ENCODE results near the gene MRPL27.

MRPL27 gene

DNA sequence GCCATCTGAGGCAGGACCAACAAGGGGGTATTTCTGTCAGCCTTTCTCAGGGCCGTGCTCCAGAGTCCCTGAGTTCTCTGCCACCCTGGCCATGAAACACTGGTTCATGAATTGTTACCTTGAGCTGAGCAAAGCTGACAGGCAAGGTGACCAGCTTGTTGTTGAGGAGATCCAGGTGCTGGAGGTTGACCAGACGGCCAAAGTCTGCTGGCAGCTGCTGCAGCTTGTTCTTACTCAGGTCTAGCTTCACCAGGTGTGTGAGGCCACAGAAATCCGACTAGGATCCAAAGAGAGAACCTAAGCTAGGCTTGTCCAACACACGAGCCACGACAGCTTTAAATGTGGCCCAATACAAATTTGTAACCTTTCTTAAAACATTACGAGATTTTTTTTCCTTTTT is 19.6 kb upstream of the MRPL27 start:
- TF ChIP-seq REST (IDR thresholded peaks at IDR 0.05; ENCODE audit: insufficient replicate concordance, low read depth), result no peak
- TF ChIP-seq GABPA (IDR thresholded peaks at IDR 0.05; ENCODE audit: low read depth), result no peak
- TF ChIP-seq CTCF (IDR thresholded peaks at IDR 0.05; ENCODE audit: insufficient read depth, low read length), result no peak
- no peak for TF ChIP-seq SPI1 (IDR thresholded peaks at IDR 0.05; ENCODE audit: borderline replicate concordance, low read depth)
- no peak for TF ChIP-seq POLR2AphosphoS5 (IDR thresholded peaks at IDR 0.05; ENCODE audit: low read depth)
- DNase-seq (ENCODE audit: low read depth in 1 of 2, low spot score in 1 of 2), result no peak
- Histone ChIP-seq H3K27ac (replicated peaks) (no peak overlapping the region), H3K27me3 (ENCODE audit: insufficient read depth, poor library complexity, severe bottlenecking) (no peaks in the 10 kb centered on the region), H3K4me3 (replicated peaks; ENCODE audit: insufficient read depth, low read length) (no peak overlapping the region)

DNA sequence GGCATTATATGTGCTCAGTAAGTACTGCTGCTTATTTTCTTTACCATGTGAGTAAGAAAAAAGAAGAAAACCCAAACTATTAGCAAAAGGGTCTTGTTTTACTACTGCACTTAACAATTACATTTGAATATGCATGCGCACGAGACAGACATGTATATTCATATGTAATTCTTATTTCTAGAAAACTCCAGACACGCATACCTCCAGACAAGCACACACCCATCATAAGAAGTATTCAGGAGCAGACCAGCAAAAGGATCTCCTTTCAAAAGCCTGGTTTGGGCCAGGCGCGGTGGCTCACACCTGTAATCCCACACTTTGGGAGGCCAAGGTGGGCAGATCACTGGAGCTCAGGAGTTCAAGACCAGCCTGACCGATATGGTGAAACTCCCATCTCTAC is 16.6 kb upstream of the MRPL27 start:
- Histone ChIP-seq H3K27ac (replicated peaks) (no peak overlapping the region), H3K27me3 (ENCODE audit: insufficient read depth, poor library complexity, severe bottlenecking) (no peaks in the 10 kb centered on the region), H3K4me3 (replicated peaks; ENCODE audit: insufficient read depth, low read length) (no peak overlapping the region)
- TF ChIP-seq GABPA (IDR thresholded peaks at IDR 0.05; ENCODE audit: low read depth) (no peak), REST (IDR thresholded peaks at IDR 0.05; ENCODE audit: insufficient replicate concordance, low read depth) (no peak), SPI1 (IDR thresholded peaks at IDR 0.05; ENCODE audit: borderline replicate concordance, low read depth) (no peak), CTCF (IDR thresholded peaks at IDR 0.05; ENCODE audit: insufficient read depth, low read length) (no peak), POLR2AphosphoS5 (IDR thresholded peaks at IDR 0.05; ENCODE audit: low read depth) (no peak)
- no peak for DNase-seq (ENCODE audit: low read depth in 1 of 2, low spot score in 1 of 2)

- H3K27me3 ChIP-seq (ENCODE audit: insufficient read depth, poor library complexity, severe bottlenecking), result no peaks in the 10 kb centered on the region
- H3K27ac ChIP-seq (replicated peaks), result no peak overlapping the region
- H3K4me3 ChIP-seq (replicated peaks; ENCODE audit: insufficient read depth, low read length), result no peak overlapping the region
- DNase-seq (ENCODE audit: low read depth in 1 of 2, low spot score in 1 of 2), result no peak
- TF ChIP-seq GABPA (IDR thresholded peaks at IDR 0.05; ENCODE audit: low read depth) (no peak), SPI1 (IDR thresholded peaks at IDR 0.05; ENCODE audit: borderline replicate concordance, low read depth) (no peak), CTCF (IDR thresholded peaks at IDR 0.05; ENCODE audit: insufficient read depth, low read length) (no peak), REST (IDR thresholded peaks at IDR 0.05; ENCODE audit: insufficient replicate concordance, low read depth) (no peak), POLR2AphosphoS5 (IDR thresholded peaks at IDR 0.05; ENCODE audit: low read depth) (no peak)
Measured at GRCh38 chr17:50388728-50389127, 15.7 kb upstream of the MRPL27 start.
